SK-N-SH treated with all-trans-retinoic acid at 6 μM for 48 hours (cell line): ENCODE results near the gene PGF.

Experiments
- OSR1 ChIP-seq: fragments of 250-450 bp; sonication (Bioruptor Pico); IDR thresholded peaks from 2 replicates; pipeline ENCODE4 v1.8.0; 2022; ENCODE audit warnings: moderate library complexity, mild to moderate bottlenecking, inconsistent platforms
- RARB ChIP-seq: fragments of 250-450 bp; sonication (Bioruptor Pico); IDR thresholded peaks from 2 replicates; pipeline ENCODE4 v1.8.0; 2021; ENCODE audit warnings: mild to moderate bottlenecking, moderate library complexity
- ZFP30 ChIP-seq: fragments of 450-650 bp; formaldehyde crosslinking; IDR thresholded peaks from 2 replicates; pipeline ENCODE4 v1.5.0; 2022; ENCODE audit warnings: mild to moderate bottlenecking, moderate library complexity
- ZNF70 ChIP-seq: fragments of 450-650 bp; formaldehyde crosslinking; IDR thresholded peaks from 2 replicates; pipeline ENCODE4 v1.5.0; 2020; ENCODE audit warnings: mild to moderate bottlenecking, moderate library complexity

GRCh38 chr14:74917646-74918081 is 37.7 kb downstream of the PGF start:
- TF ChIP-seq ZFP30 (CRISPR knock-in tag): no peak
- no peak for TF ChIP-seq OSR1 (CRISPR knock-in tag)
- no peak for TF ChIP-seq RARB (CRISPR knock-in tag)
- no peak for TF ChIP-seq ZNF70 (CRISPR knock-in tag)
